ENCODE measurements around the gene GYG1. TPM values are rescaled to one million over a fixed set of nuclear protein-coding genes. Genes with fewer than 3 reads are reported as not detected.

GYG1 gene
- total and polyA plus RNA-seq, 2 experiments from 2014 or later, result 33.2 to 40.9 TPM

DNA sequence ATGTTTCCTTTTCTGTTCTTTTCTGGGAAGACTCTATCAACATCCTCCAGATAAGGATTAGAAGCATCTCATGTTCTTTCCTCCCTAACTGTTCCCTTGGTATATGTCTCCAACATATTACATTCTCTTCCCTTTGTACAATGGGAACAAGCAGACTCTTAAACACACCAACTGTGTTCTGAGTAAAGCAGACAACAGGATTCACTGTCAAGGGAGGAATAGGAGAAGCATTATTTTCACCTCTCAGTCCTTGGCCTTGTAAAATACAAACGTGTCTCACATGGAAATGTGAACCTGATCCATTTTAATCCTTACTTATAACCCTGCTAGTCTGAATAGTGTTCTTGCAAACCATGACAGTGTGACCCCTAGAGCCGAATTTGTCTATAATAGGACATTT, 19.6 kb downstream of the GYG1 start (continued):
- TF ChIP-seq, protein P1, sequence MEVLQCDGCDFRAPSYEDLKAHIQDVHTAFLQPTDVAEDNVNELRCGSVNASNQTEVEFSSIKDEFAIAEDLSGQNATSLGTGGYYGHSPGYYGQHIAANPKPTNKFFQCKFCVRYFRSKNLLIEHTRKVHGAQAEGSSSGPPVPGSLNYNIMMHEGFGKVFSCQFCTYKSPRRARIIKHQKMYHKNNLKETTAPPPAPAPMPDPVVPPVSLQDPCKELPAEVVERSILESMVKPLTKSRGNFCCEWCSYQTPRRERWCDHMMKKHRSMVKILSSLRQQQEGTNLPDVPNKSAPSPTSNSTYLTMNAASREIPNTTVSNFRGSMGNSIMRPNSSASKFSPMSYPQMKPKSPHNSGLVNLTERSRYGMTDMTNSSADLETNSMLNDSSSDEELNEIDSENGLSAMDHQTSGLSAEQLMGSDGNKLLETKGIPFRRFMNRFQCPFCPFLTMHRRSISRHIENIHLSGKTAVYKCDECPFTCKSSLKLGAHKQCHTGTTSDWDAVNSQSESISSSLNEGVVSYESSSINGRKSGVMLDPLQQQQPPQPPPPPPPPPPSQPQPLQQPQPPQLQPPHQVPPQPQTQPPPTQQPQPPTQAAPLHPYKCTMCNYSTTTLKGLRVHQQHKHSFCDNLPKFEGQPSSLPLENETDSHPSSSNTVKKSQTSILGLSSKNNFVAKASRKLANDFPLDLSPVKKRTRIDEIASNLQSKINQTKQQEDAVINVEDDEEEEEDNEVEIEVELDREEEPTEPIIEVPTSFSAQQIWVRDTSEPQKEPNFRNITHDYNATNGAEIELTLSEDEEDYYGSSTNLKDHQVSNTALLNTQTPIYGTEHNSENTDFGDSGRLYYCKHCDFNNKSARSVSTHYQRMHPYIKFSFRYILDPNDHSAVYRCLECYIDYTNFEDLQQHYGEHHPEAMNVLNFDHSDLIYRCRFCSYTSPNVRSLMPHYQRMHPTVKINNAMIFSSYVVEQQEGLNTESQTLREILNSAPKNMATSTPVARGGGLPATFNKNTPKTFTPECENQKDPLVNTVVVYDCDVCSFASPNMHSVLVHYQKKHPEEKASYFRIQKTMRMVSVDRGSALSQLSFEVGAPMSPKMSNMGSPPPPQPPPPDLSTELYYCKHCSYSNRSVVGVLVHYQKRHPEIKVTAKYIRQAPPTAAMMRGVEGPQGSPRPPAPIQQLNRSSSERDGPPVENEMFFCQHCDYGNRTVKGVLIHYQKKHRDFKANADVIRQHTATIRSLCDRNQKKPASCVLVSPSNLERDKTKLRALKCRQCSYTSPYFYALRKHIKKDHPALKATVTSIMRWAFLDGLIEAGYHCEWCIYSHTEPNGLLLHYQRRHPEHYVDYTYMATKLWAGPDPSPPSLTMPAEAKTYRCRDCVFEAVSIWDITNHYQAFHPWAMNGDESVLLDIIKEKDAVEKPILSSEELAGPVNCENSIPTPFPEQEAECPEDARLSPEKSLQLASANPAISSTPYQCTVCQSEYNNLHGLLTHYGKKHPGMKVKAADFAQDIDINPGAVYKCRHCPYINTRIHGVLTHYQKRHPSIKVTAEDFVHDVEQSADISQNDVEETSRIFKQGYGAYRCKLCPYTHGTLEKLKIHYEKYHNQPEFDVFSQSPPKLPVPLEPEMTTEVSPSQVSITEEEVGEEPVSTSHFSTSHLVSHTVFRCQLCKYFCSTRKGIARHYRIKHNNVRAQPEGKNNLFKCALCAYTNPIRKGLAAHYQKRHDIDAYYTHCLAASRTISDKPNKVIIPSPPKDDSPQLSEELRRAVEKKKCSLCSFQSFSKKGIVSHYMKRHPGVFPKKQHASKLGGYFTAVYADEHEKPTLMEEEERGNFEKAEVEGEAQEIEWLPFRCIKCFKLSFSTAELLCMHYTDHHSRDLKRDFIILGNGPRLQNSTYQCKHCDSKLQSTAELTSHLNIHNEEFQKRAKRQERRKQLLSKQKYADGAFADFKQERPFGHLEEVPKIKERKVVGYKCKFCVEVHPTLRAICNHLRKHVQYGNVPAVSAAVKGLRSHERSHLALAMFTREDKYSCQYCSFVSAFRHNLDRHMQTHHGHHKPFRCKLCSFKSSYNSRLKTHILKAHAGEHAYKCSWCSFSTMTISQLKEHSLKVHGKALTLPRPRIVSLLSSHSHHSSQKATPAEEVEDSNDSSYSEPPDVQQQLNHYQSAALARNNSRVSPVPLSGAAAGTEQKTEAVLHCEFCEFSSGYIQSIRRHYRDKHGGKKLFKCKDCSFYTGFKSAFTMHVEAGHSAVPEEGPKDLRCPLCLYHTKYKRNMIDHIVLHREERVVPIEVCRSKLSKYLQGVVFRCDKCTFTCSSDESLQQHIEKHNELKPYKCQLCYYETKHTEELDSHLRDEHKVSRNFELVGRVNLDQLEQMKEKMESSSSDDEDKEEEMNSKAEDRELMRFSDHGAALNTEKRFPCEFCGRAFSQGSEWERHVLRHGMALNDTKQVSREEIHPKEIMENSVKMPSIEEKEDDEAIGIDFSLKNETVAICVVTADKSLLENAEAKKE (CRISPR knock-in tag; IDR thresholded peaks at IDR 0.05), result no peak
- TF ChIP-seq ZNF114 (CRISPR knock-in tag; IDR thresholded peaks at IDR 0.05) (no peak), CREB1 (CRISPR knock-in tag; IDR thresholded peaks at IDR 0.05; ENCODE audit: low read depth) (no peak), POLR2AphosphoS5 (IDR thresholded peaks at IDR 0.05; ENCODE audit: low read depth) (no peak), EZH2 (IDR thresholded peaks at IDR 0.05; ENCODE audit: low read depth, unreplicated experiment) (no peak), STAT1 (IDR thresholded peaks at IDR 0.05; ENCODE audit: unreplicated experiment) (no peak)
- TF ChIP-seq, protein P2, sequence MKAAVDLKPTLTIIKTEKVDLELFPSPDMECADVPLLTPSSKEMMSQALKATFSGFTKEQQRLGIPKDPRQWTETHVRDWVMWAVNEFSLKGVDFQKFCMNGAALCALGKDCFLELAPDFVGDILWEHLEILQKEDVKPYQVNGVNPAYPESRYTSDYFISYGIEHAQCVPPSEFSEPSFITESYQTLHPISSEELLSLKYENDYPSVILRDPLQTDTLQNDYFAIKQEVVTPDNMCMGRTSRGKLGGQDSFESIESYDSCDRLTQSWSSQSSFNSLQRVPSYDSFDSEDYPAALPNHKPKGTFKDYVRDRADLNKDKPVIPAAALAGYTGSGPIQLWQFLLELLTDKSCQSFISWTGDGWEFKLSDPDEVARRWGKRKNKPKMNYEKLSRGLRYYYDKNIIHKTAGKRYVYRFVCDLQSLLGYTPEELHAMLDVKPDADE (IDR thresholded peaks at IDR 0.05), result no peak
- TF ChIP-seq, protein P3, sequence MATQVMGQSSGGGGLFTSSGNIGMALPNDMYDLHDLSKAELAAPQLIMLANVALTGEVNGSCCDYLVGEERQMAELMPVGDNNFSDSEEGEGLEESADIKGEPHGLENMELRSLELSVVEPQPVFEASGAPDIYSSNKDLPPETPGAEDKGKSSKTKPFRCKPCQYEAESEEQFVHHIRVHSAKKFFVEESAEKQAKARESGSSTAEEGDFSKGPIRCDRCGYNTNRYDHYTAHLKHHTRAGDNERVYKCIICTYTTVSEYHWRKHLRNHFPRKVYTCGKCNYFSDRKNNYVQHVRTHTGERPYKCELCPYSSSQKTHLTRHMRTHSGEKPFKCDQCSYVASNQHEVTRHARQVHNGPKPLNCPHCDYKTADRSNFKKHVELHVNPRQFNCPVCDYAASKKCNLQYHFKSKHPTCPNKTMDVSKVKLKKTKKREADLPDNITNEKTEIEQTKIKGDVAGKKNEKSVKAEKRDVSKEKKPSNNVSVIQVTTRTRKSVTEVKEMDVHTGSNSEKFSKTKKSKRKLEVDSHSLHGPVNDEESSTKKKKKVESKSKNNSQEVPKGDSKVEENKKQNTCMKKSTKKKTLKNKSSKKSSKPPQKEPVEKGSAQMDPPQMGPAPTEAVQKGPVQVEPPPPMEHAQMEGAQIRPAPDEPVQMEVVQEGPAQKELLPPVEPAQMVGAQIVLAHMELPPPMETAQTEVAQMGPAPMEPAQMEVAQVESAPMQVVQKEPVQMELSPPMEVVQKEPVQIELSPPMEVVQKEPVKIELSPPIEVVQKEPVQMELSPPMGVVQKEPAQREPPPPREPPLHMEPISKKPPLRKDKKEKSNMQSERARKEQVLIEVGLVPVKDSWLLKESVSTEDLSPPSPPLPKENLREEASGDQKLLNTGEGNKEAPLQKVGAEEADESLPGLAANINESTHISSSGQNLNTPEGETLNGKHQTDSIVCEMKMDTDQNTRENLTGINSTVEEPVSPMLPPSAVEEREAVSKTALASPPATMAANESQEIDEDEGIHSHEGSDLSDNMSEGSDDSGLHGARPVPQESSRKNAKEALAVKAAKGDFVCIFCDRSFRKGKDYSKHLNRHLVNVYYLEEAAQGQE (IDR thresholded peaks at IDR 0.05; ENCODE audit: unreplicated experiment), result no peak
